GM12878 (cell line): ENCODE measurements around the gene COL23A1.

ENCODE experiments used
- POLR2A ChIP-seq: IDR thresholded peaks from 2 replicates; pipeline ENCODE4 v1.6.1; 2011; ENCODE audit warnings: low read depth, mild to moderate bottlenecking, low read length
- TF ChIP-seq, protein P1 (sequence below): IDR thresholded peaks from 2 replicates; pipeline ENCODE4 v1.6.1; 2012; ENCODE audit warnings: low read length, inconsistent platforms

DNA sequence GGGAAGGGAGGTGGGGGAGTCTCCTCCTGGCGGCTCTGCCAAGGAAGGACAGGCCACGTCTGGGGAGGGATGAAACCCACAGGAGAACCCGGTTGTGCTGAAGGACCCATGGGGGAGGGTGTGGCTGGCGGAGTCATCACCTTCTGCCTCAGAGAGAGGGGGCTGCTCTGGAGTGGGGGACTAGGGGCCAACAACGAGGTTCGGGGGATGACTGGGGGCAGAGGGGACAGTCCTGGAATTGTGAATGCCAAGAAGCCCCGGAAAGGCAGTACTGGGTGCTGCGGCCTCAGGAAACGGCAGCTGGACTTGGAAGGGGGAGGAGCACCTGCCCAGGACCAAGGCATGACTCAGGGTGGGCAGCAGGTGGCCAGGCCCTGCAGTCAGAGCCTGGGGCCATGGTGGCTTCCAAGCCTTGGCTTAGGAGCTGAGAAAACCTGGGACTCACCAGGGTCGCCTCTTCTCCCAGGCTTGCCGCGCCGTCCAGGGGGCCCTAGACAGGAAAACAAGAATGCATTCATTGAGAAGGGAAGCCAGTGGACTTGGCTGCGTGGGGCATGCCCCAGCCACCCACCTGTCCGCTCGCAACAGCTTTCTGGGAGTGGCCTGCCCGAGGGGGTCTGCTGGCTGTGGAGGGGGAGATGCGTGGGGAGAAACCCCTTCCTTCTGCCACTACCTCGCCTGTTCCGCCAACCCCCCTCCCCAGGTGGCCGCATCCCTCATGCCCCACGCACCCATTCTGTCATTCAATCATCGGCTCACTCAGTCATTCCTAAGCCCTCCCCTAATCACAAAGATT lies 283.6 kb downstream of the COL23A1 start:
- no peak for TF ChIP-seq POLR2A
- TF ChIP-seq, protein P1, sequence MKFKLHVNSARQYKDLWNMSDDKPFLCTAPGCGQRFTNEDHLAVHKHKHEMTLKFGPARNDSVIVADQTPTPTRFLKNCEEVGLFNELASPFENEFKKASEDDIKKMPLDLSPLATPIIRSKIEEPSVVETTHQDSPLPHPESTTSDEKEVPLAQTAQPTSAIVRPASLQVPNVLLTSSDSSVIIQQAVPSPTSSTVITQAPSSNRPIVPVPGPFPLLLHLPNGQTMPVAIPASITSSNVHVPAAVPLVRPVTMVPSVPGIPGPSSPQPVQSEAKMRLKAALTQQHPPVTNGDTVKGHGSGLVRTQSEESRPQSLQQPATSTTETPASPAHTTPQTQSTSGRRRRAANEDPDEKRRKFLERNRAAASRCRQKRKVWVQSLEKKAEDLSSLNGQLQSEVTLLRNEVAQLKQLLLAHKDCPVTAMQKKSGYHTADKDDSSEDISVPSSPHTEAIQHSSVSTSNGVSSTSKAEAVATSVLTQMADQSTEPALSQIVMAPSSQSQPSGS, result no peak
